Stimulated activated CD8-positive, alpha-beta memory T cell treated with anti-CD3 and anti-CD28 coated beads, Interleukin-12 subunit alpha, Interleukin-12 subunit beta, amount 100 ng/mL, for 1 hour (primary cell): ENCODE data around the gene MEDAG.

Source experiments
- DNase-seq: peaks from one replicate; pipeline ENCODE4 v3.0.0-alpha.2; 2020; ENCODE audit warnings: low read depth

MEDAG gene

DNA sequence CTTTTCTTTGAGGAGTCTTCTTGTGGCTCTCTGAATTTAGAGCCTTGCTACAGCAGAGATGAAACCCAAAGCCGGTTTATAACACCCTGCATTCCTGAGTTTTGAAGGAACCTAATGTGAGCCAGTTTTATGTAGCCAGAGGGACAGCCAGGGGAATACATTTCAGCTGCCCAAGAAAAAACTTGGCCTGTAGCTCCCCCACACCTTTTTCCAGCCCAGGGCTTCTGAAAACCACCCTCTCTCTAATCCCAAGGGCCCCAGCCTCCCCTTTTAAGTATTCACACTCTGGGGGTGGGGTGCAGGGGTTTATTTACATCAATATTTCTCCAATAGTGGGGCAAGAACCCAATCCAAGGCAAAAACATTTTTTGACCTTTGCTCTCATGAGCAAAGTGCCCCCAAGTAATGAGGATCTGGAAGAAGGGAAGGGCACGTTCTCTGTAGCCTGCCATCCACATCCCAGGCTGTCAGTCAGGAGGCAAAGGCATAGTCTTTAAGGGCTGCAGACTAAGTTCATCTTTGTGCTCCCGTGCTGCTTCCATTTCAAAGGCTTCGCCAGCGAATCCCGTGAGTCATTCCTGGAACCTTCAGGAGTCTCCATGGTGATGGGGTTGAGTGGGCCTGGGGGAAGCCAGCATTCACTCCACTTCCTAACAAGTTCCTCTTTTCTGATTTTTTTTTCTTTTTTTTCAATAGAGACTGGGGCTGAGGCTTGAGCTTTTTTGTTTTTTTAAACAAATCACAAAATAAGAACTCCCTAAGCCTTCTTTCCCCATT is 33.2 kb upstream of the MEDAG start:
- DNase-seq: no peak

DNA sequence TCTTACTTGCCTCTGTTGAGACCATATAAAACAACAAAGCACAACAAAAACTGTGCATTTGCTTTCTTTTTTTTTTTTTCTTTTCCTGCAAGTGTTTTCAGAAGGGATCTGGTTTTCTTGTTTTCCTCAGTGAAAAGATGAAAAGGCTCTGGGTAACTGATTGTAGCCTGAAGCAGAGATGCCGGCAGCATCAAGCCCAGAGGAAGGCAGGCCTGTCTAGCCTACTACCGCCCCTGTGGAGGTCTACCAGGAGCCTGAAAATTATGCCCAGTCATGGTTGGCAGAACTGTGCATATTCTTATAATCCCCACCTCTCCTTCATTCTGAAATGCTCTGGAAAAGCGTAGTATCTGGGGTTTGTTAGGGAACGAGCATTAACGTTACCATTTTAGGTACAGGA is 32.6 kb upstream of the MEDAG start:
- DNase-seq: no peak

DNA sequence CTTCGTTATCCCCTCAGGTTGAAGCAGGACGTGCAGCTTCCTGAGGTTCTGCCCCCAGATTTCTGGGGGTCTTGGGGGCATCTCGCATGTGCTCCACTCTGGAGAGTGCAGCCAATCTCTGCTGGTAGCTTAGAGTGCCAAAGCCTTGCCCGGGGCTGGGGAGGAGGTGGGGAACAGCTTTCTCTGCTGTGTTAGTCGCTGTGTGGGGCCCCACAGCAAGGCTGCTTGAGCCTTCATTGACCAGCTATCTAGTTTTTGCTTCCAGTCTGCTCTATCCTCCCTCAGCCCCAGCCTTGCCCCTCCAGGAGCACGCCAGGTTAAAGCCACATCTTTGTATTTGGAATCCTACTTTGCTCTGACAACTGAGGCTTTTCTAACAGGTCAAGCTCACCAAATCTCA is 32.0 kb upstream of the MEDAG start:
- DNase-seq: no peak

DNA sequence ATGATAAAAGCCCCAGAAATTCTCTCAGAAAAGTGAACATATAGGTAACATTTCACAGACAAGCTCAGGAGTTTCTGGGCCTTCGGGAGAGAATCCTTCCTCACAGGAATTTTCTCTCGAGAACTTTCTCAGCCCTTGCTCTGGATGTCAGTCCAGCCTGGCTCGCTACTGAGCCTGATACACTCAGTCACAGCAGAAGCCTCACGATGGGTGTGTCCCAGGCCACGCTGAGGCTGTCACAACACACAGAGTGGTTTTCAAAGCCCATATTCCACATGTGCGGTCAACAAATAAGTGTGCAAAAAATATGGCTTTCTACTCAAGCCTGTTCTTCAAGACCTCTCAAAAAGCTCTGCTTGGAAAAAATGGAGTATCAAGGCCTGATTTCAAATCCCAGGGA is 31.5 kb upstream of the MEDAG start:
- no peak for DNase-seq

DNA sequence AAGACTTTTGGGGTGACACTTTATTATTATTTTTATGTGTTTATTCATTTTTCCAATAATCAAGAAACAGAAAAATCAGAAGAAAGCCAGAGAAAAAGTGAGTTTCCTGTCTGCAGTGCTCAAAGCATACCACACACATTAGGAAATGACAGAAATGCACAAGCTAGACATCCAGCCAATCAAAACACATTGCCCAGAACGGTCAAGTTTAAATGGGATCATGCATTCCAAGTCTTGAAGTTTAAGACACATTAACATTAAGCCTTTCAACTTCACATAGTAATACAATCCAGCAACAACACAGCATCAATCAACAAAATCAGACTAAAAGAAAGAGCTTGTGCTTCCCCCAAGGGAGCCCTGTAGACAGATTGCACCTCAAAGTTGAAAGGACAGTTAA is 28.7 kb upstream of the MEDAG start:
- DNase-seq: no peak

DNA sequence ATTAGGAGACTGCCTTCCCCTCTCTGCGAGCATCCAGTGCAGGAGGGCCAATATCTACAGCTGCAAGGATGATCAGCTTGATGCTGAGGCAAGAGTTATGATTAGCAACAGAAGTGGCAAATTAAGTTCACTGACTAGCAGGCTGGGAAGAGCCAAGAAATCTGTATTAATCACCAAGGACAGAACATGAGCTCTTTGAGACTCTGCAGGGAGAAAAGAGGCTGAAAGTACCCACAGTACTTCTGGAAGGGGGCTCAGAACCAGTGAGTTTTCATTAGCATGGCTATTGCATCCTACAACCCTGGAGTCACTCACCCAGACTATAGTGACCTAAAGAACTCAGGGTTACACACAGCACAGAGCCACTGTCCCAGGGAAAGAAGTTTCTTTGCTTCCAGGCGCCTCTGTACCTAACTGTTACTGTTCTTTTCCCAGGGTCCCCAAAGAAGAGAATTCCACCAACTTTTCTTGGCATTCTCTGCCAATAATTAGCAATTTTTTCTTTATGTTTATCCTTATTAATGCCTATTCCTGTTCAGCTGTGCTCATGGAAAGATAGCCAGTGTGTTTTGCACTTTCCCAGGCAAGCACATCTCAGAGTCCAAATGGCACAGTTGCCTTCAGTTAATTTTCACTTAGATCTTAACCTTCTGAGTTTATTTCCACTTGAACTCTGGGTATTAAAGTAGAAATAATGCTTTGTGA is 25.8 kb upstream of the MEDAG start:
- no peak for DNase-seq

DNA sequence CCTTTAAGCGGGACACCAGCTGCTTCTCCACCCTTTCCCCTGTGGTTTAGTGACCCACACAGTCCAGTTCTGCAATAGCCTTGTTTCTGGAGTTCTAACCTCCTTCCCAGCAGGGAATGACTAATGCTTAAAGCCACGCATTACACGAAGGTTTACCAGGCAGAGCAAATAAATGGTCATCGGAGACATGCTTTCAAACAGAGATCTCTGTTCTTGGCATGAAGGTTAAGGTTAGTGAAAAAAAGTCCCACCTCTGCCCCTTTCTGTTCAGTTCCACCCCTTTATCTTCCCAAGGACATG is 25.3 kb upstream of the MEDAG start:
- DNase-seq: no peak

DNA sequence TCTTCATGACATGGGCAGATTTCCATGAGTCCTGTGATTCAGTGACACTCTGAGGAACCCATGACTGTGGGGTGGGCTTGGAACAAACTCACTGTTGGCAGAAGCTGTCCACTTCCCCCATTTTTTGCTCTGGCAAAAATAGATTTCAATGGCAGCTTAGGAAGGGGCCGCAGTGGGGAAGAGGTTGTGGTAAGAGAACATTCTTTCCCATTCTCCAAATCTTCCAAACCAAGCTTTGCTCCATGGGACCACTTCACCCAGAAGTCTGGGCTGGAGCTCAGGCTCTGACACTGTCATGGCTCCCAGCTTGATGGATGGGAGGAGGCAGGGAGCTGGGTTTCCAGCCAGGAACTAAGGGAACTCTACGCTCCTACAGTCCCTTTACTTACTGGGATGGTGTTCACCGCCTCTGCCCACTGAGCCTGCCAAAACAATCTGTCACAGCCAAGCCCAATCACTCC is 24.9 kb upstream of the MEDAG start:
- no peak for DNase-seq

DNA sequence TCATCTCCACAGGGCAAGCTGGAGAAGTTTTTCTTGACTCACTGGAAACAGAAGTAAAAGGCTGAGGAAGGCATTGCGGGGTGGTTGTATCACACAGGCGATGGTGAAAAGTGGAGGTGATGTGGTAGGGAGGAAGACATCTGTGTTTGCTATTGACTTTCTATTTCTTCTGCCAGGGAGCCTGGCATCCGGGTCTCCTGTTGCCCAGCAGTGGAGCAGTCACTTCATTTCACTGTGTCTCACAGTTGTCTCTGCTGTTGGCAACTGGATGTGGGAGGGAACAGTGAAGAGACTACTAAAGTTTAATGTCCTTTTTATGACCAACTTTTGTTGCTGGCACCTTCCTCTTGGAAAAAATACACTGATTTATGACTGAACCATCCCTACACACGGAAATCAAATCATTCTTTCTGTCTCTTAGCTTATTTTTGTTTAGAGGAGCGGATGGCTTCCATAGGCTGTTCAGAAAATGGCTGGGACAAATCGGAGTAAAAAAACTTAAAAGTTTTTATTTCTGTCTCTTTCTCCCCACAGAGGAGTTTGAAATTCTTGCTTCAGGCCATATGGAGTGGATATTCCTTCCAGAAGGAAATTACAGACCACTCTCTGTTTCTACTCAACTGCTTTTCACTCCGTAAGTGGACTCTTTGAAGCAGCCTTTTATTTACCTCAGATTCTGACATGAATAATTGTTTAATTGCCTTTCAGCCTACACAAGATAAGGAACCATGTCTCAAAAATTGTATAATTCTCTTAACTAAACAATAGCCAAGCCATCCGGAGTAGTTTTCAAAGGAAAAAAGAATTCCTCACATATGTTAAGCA is 23.8 kb upstream of the MEDAG start:
- DNase-seq: no peak

DNA sequence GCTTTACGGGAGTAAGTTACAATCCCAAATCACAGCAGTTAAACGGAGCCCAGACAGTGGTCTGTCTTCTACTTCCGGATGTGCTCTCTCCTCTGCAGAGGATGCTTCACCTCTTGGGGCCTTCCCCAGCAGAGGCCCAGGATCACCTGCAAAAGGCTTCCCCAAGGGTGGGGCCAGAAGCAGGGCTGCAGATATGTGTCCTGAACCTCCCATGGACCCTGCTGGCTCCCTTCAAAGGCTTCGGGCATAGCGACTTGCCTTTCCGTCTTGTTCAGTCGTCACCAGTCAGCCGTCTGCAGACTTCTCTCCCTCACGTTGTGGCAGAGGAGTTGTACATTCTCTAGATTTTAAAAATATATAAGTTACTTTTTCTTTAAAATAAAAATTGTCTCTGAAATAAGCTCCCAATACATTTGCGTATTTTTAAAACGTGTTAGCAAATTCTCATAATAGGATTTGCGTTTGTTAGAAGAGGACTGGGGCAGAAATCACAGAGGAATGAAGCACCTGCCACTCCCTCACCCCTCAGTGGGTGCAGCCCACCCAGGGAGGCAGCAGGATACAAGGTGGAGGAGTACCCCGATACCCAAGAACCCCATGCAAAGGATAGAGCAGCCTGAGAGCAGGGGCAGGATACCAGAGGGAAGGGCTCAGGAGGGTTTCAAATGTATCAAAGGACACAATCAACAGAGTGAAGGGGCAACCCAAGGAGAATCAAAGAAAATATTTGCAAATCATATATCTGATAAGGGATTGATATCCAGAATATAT is 22.9 kb upstream of the MEDAG start:
- DNase-seq: no peak

DNA sequence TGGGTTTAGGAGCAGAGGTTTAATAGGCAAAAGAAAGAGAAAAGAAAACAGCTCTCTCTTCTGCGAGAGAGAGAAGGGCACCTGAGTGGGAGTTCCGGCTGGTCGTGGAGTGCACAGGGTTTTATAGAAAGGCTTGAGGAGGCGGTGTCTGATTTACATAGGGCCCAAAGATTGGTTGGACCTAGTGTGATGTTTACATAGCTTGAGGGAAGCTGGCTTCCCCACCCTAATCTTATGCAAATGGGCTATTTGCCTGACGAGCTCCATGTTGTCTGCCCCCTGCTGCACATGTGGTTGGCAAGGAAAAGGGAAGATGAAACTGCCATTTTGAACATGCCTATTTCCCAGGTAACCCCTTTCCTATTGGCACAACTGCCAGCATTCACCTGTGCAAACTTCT is 21.5 kb upstream of the MEDAG start:
- no peak for DNase-seq

DNA sequence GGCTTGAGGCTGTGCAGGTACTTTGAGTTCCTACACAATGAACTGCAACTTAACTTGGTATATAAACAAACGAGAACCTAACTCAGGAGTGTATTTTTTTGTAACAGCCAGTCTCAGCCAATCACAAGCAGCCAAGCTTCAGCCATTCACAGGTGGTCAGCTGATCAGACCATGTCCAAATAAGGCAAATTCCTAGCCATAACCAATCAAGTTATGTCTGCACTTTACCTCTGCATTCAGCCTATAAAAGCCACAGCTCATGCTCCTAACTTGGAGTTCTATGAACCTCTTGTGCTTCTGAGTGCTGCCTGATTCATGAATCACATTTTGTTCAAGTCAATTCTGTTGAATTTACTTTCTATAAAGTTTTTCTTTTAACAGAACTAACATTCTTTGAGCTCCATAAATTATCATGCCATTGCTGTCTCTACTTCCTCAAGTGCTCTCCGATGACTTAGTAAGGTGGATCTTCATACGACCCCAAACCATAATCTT is 16.8 kb upstream of the MEDAG start:
- no peak for DNase-seq

DNA sequence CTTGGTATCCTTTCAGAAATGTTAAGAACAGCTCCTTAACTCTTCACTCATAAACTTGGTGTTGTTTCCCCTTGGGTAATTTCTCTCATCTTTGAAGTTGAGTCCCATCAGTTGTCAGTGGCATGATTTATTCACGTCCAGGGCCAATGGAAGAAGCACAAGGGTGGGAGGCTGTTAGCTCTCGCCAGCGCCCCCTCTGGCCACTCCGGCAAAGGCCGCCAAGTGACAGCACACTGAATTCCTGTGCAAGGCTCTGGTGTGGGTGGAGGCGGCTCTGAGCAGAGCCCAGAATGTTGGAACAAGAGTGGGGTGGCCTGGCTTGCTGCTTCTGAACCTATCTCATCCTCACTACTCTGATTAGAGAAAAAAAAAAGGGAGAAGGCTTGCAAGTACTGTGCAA is 13.1 kb upstream of the MEDAG start:
- DNase-seq: no peak

DNA sequence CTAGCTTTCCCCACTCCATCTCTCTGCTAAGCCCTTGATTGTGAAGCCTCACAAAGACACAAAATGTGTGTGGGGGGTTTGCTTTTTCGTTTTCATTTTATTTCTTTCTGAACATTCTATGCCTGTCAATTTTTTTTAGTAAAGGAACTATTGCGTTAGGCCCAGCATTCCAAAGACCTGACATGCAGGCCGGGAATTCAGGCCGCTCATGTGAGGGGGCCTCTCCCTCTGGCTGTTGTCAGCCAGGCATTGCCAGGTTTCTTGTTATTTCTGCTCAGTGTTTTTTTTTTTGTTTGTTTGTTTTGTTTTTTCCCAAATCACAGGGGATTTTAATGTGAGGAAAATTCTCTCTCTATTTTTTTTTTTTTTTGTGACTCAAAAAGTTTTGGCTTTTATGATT is 10.3 kb upstream of the MEDAG start:
- DNase-seq: no peak

DNA sequence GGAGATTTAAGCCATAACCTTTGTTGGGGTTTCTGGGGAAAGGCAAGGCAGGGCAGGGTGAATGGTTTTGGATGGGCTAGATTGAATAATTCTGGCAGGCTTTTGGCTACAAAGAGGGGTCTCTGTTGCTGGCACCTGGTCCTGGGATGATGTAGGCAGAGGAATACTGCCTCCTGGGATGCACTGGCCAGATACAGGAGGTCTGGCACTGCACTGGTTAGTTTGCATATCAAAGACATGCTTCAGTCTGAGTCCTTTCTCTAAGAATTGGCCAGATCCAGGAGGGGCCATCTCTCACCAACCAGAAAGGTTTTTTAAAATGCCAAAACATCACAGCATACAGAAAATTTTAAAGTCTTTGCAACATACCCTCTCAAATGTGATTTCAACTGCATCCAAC is 8.0 kb upstream of the MEDAG start:
- no peak for DNase-seq

DNA sequence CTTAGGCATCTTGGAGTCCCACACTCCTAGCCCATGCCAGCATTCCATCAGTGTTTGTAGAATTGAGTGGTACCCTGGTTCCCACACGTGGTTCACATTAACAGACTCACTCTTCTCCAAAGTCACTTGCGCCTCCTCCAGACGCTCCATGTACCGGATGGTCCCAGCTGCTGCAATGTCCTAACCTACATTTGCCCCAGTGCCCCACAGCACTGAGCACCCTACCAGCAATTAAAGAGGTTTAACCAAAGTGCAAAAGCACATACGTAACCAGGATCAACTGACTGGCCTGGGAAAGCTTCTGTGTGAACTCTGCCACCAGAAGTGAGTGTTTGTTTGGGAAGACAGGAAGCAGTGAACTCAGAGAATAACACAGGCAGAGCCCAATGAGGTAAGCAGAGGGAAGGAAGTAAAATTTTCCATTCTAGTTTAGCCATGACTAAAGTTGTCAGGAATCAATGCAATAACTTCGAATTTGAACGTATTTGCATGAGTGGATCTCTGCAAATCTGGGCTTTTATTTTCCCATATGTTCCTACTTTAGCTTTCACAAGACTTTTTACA is 7.3 kb upstream of the MEDAG start:
- DNase-seq: no peak

DNA sequence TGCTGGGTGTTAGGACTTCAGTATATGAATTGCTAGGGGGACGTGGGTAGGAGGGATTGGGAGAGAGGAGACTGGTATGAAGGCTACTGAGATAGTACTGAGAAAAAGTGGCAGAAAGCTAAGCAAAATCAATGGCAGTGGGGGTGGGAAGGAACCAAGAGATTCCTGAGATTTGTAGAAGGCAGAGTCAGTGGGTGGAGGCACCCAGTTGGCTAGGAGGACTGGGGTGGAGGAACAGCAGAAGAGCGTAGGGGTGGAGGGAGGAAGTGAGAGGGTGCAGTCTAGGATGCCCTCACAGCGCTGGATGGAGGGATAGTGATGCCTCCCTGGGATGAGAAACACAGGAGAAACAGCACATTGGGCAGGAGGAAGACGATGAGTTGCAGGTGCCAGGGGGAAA is 5.6 kb upstream of the MEDAG start:
- DNase-seq: no peak

DNA sequence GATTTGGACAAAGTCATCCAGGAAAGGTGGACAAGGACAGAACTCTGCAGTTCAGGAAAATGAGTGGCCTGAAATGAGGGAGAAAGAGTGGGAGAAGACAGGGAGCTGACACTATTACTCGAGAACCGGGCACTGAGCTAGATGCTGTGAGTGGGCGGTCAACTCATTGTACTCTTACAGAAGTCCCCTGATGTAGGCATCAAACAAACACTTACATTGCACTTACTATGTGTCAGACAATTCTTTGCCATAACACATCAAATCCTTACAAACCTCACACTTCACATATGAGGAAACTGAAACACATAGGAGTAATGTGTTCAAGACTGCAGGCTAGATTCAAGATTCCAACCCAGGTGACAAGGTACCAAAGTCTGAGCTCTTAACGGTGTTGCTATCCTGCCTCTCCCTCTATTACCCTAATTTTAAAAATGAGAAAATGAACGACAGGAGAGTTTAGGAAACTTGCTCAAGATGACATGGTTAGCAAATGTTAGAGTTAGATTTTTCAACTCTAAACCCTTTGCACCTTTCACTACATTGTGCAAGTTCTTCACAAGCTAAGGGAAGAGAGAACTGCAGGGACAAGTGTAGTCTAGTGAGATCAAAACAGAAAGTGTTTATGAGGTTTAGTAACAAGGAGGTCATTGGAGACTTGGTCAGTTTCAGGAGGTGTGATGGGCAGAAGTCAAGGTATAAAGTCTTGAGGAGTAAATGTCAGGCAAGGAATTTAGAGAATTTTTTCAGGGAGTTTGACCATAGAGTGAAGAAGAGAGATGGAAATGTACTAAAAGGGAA is 4.9 kb upstream of the MEDAG start:
- DNase-seq: no peak

DNA sequence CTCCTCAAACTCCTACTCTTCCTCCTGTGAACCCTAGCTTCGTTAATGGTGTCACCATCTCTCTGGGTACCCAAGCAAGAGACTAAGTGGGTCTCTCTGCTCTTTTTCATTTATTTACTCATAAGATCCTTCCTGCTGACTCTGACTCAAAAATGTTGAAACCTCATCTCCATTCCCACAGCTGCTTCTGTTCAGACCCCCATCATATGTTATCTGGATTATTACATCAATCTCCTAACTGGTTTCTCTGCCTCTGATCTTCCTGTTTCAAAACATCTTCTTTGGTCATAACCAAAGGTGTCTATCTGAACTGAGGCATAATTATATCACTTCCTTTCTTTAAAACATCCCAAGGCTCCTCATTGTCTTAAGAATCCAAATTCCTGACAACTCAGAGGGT is 2.0 kb upstream of the MEDAG start:
- DNase-seq: no peak

DNA sequence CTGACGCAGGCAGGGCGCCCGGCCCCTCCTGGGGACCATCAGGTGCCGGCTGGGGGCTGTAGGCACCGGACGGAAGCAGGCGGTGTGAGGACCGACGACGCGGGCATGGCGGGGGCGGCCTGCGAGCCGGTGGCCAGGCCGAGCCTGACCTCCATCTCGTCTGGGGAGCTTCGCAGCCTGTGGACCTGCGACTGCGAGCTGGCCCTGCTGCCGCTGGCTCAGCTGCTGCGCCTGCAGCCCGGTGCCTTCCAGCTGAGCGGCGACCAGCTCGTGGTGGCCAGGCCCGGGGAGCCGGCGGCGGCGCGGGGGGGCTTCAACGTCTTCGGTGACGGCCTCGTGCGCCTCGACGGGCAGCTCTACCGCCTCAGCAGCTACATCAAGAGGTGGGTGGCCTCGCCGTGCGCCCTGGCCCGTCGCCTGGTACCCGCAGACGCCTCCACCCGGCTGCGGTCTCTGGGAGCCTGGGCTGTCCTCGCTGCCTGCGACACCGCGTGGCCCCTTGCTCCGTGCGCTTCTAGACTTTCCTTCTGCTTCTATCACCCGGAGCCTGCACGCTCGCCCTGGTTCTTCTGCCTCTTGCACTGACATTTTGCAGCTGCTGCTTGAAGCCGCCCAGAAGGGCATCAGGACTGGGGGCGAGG is 460 bp downstream of the MEDAG start:
- no peak for DNase-seq
